Measurements from ENCODE around the gene DMWD. TPM values are rescaled to one million over a fixed set of nuclear protein-coding genes. Genes with fewer than 3 reads are reported as not detected.

DMWD gene
- total RNA-seq, 4 donors from 2014 or later: 41.5 to 75.5 (median 59.4) TPM

- TF ChIP-seq EP300 (IDR thresholded peaks at IDR 0.05) (no peak), POLR2A (IDR thresholded peaks at IDR 0.05) (no peak), POLR2AphosphoS5 (IDR thresholded peaks at IDR 0.05) (no peak), CTCF (IDR thresholded peaks at IDR 0.05) (no peak)
- no peak for ATAC-seq
- 33% methylated on average over 8 of the region's 40 CpGs; no CpG with 5 or more reads in 1 of the 2 donors for WGBS, 2 donors (ENCODE audit: low coverage in 1 of 2)
Observed at GRCh38 chr19:45814851-45815480, 22.3 kb upstream of the DMWD start, which contains the start of gene RSPH6A. RSPH6A (minus strand) TSS chr19:45815308; CDS start chr19:45815176, 132 bp downstream.

GRCh38 chr19:45814166-45814780 lies 21.6 kb upstream of the DMWD start:
- H3K36me3 ChIP-seq: peaks cover 0 to 16% of the 10 kb centered on the region in 2 donors
- no peak for TF ChIP-seq EP300 (IDR thresholded peaks at IDR 0.05)
- TF ChIP-seq CTCF (IDR thresholded peaks at IDR 0.05): no peak
- no peak for TF ChIP-seq POLR2A (IDR thresholded peaks at IDR 0.05)
- TF ChIP-seq POLR2AphosphoS5 (IDR thresholded peaks at IDR 0.05): no peak

More at GRCh38 chr19:45814851-45815480, 22.3 kb upstream of the DMWD start, which contains the start of gene RSPH6A:
- H3K27me3 ChIP-seq: peaks cover 42% of the 10 kb centered on the region
- H3K9me3 ChIP-seq: no peaks in the 10 kb centered on the region
- peaks cover 0 to 26% (median 13%) of the 10 kb centered on the region in 3 donors for H3K4me1 ChIP-seq
- no peak within 1 kb of the TSS for H3K27ac ChIP-seq
- peak within 1 kb of the TSS in 1 of 2 donors; percentile 44 for H3K4me3 ChIP-seq
- H3K36me3 ChIP-seq: peaks cover 0 to 23% of the 10 kb centered on the region in 2 donors

GRCh38 chr19:45812297-45812696 lies 19.7 kb upstream of the DMWD start:
- H3K27ac ChIP-seq: no peak overlapping the region
- WGBS, 2 donors (ENCODE audit: low coverage in 1 of 2): 95% methylated on average over 4 of the region's 6 CpGs; no CpG with 5 or more reads in 1 of the 2 donors
- ATAC-seq: no peak

More at GRCh38 chr19:45814166-45814780, 21.6 kb upstream of the DMWD start:
- no peak for ATAC-seq
- Histone ChIP-seq H3K27me3 (peaks cover 42% of the 10 kb centered on the region), H3K27ac (no peak overlapping the region), H3K4me3 (no peak overlapping the region), H3K9me3 (no peaks in the 10 kb centered on the region), H3K4me1 (peaks cover 0 to 32% (median 13%) of the 10 kb centered on the region in 3 donors)
- 69 to 77% methylated on average over 3 to 5 of the region's 12 CpGs for WGBS, 2 donors (ENCODE audit: low coverage in 1 of 2)

GRCh38 chr19:45809643-45810159 lies 17.1 kb upstream of the DMWD start:
- Histone ChIP-seq H3K4me1 (peaks cover 0 to 8% (median 0%) of the 10 kb centered on the region in 3 donors), H3K9me3 (no peaks in the 10 kb centered on the region), H3K36me3 (no peaks in the 10 kb centered on the region), H3K4me3 (no peak overlapping the region), H3K27me3 (peaks cover 24% of the 10 kb centered on the region), H3K27ac (no peak overlapping the region)
- 43 to 58% methylated on average over 5 to 6 of the region's 7 CpGs for WGBS, 2 donors (ENCODE audit: low coverage in 1 of 2)
- TF ChIP-seq CTCF (IDR thresholded peaks at IDR 0.05): no peak
- ATAC-seq: no peak

More at GRCh38 chr19:45812297-45812696, 19.7 kb upstream of the DMWD start:
- Histone ChIP-seq H3K4me1 (peaks cover 0 to 32% (median 13%) of the 10 kb centered on the region in 3 donors), H3K9me3 (no peaks in the 10 kb centered on the region), H3K36me3 (no peaks in the 10 kb centered on the region), H3K27me3 (peaks cover 42% of the 10 kb centered on the region), H3K4me3 (no peak overlapping the region)
- TF ChIP-seq POLR2A (IDR thresholded peaks at IDR 0.05): no peak
- no peak for TF ChIP-seq CTCF (IDR thresholded peaks at IDR 0.05)
- TF ChIP-seq POLR2AphosphoS5 (IDR thresholded peaks at IDR 0.05): no peak
